GM12891 (cell line): ENCODE measurements around the gene ELOA.

Experiments
- PAX5 ChIP-seq: IDR thresholded peaks from 2 replicates; pipeline ENCODE4 v1.6.1; 2011; ENCODE audit warnings: low read length, moderate library complexity, mild to moderate bottlenecking; ENCODE audit not compliant: insufficient read depth, severe bottlenecking
- POLR2A ChIP-seq: IDR thresholded peaks from 2 replicates; pipeline ENCODE4 v1.6.1; 2011; ENCODE audit warnings: low read depth, low read length, control low read depth
- POLR2AphosphoS5 ChIP-seq: IDR thresholded peaks from 2 replicates; pipeline ENCODE4 v1.6.1; 2011; ENCODE audit warnings: low read depth, low read length, control low read depth
- SPI1 ChIP-seq: IDR thresholded peaks from 2 replicates; pipeline ENCODE4 v1.6.1; 2011; ENCODE audit warnings: low read depth, low read length, control low read depth
- TAF1 ChIP-seq: IDR thresholded peaks from 2 replicates; pipeline ENCODE4 v1.6.1; 2011; ENCODE audit warnings: low read depth, low read length, control low read depth

DNA sequence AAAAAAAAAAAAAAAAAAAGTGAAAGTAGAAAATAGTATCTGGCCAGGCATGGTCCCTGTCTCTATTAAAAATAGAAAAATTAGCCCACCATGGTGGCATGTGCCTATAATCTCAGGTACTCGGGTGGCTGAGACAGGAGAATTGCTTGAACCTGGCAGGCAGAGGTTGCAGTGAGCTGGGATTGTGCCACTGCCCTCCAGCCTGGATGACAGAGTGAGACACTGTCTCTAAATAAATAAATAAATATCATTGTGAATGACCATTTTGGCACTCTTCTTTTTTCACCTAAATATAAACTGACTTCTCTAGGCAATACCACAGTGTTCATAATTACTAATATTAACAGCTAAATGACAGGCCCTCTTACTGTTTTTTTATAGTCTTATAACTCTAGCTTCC lies 14.5 kb downstream of the ELOA start:
- no peak for TF ChIP-seq TAF1
- no peak for TF ChIP-seq POLR2AphosphoS5
- no peak for TF ChIP-seq POLR2A
- TF ChIP-seq SPI1 = no peak
- TF ChIP-seq PAX5 = no peak
